GM18951 (cell line): Measurements from ENCODE around the gene HRK.
A peak's percentile ranks its signal among the peaks of the same experiment; 100 is the strongest.

Experiments used
- POLR2A ChIP-seq: IDR thresholded peaks from 4 replicates; pipeline ENCODE4 v1.6.1; 2011; ENCODE audit warnings: mild to moderate bottlenecking; ENCODE audit not compliant: insufficient read length, insufficient read depth; ENCODE audit errors: extremely low read depth
- in situ Hi-C: fragments of 300-500 bp; cut with MboI; formaldehyde crosslinking; loops from one replicate; pipeline ENCODE4 v1.12.0; 2022; ENCODE audit warnings: low sequenced_read_pairs, mixed read lengths, inconsistent platforms; ENCODE audit not compliant: unreplicated experiment

HRK gene

GRCh38 chr12:116916714-116917114 lies 35.5 kb upstream of the HRK start:
- in situ Hi-C loops: no loop called here
- no peak for TF ChIP-seq POLR2A

- no peak for TF ChIP-seq POLR2A
- in situ Hi-C loops: no loop called here
These were observed 34.9 kb upstream of the HRK start for GRCh38 chr12:116916122-116916521.

- no peak for TF ChIP-seq POLR2A
- in situ Hi-C loops: no loop called here
These were observed 34.1 kb upstream of the HRK start for GRCh38 chr12:116915326-116915725.

GRCh38 chr12:116910645-116911451 lies 29.6 kb upstream of the HRK start, which contains the start of gene FBXW8:
TSS of gene FBXW8 (plus strand) at chr12:116910950. CDS start at chr12:116911038, 88 bp downstream.
- peak; percentile 76 for TF ChIP-seq POLR2A
- in situ Hi-C loops: no loop called here

DNA sequence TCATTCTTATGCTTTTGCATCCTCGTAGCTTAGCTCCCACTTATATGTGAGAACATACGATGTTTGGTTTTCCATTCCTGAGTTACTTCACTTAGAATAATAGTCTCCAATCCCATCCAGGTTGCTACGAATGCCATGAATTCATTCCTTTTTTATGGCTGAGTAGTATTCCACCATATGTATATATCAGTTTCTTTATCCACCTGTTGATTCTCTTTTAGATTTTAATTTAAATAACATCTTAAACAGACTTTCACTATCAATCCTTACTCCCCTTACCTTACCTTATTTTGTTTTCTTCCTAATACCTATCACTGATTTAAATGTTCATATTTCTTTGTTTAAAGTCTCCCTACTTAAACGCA lies 29.0 kb upstream of the HRK start:
- in situ Hi-C loops: no loop called here
- no peak for TF ChIP-seq POLR2A

GRCh38 chr12:116906285-116906684 lies 25.0 kb upstream of the HRK start:
- in situ Hi-C loops: no loop called here
- TF ChIP-seq POLR2A: no peak

GRCh38 chr12:116903818-116904217 lies 22.6 kb upstream of the HRK start:
- in situ Hi-C loops: no loop called here
- no peak for TF ChIP-seq POLR2A

GRCh38 chr12:116901612-116902011 lies 20.4 kb upstream of the HRK start:
- in situ Hi-C loops: no loop called here

DNA sequence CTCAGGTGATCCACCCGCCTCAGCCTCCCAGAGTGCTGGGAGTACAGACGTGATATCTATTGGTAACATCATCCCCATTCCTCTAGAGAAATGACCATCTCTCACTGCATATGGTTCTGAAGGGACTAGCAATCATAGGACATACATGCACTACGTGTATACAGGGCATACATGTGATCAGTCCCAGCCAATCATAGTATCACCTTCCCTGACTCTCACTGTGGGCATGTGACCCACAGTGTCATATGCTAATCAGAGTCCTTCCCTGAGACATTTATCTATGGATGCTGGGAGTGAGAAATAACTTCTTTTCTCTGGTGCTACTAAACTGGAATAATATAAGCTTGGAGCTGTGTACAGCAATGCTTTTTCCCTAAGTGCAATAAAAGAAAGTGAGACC lies 17.4 kb upstream of the HRK start:
- in situ Hi-C loops: no loop called here
- TF ChIP-seq POLR2A: no peak

More at GRCh38 chr12:116901612-116902011, 20.4 kb upstream of the HRK start:
- no peak for TF ChIP-seq POLR2A

- in situ Hi-C loops: no loop called here
- TF ChIP-seq POLR2A: no peak
These were observed 16.2 kb upstream of the HRK start for GRCh38 chr12:116897476-116897875.

GRCh38 chr12:116896411-116896924 lies 15.2 kb upstream of the HRK start:
- in situ Hi-C loops: no loop called here
- no peak for TF ChIP-seq POLR2A

DNA sequence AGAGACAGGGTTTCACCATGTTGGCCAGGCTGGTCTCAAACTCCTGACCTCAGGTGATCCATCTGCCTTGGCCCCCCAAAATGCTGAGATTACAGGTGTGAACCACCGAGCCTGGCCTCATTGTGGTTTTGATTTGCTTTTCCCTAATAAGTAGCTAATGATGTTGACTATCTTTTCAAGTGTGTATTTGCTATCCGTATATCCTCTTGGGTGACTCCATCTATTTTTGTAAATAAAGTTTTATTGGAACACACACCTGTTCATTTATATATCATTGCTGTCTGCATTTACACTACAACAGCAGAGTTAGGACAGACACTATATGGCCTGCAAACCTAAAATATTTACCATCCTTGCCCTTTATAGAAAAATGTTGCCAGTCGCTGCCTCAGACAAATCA lies 13.7 kb upstream of the HRK start:
- in situ Hi-C loops: no loop called here
- no peak for TF ChIP-seq POLR2A

DNA sequence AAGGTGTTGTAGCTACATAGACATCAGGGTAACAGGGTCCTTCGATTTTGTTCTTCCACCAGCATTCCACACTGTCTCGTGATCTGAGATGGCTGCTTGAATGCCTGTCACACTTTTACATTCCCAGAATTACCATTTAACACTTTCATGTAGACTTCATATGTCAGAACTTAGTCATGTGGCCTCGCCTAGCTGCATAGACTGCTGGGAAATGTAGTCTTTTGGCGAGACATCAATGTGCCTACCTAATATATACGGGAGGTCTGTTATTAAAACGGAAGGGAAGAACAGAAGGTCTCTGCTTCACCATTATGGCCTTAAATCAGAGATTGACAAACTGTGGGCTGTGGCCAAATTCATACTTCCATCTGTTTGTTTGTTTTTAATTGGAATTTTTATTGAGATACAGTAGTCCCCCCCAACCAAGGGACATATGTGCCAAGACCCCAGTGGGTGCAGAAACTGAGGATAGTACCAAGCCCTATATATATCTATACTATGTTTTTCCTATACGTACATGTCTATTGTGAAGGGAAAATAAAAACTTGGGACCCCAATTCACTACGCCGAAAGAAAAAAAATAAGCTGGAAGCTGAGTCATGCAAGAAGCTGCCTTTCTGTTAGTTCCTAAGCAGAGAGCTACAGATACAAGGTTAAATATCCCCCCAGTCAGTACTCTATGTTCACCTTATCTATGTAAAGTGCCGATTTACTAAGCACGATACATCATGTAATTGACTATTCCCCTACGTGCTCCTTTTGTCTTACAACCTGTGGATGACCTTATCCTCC lies 11.3 kb upstream of the HRK start:
- in situ Hi-C loops: no loop called here
- no peak for TF ChIP-seq POLR2A
